ENCODE measurements around the gene NCF4. TPM values are rescaled to one million over a fixed set of nuclear protein-coding genes. Genes with fewer than 3 reads are reported as not detected.

NCF4 gene
- total and polyA plus RNA-seq, 2 donors from 2014 or later, result 4.7 to 19.4 TPM

DNA sequence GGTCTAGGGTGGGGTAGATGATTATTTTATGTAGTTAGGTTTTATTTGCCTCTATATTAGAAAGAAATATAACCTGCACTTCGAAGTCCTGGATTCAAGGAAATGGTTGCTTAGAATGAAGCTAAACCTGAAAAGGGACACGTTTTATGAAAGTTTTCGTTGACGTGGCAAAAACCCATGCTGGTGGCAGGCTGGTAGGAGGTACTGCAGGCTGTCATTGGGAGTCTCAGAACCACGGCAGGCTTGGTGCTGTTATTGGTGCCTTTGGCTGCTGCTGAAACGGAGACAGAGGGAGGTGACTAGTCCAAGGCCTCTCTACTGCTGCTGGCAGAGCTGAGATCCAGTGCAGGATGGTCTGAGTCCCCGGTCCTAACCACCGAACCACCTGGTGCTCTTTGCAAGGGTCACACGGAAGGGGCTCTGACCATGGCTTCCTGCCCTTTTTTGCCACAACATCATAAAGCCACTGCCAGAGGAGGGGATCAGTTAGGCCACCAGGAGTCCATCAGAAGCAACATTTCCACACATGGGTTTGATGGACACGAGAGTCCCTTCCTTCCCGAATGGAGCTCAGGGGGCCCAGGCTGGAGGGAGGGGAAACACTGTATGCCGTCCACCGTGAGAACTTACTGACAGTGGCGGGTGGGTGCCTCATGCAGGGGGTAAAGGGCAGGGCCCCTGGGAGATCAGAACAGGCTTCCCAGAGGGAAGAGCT, 66.1 kb downstream of the NCF4 start:
- H3K27me3 ChIP-seq (ENCODE audit: control insufficient read depth, insufficient read depth, low read length), result no peaks in the 10 kb centered on the region
- no peaks in the 10 kb centered on the region for H3K9me3 ChIP-seq (ENCODE audit: control insufficient read depth in 2 of 3, insufficient read depth in 1 of 3, low read length in 3 of 3)
- H3K36me3 ChIP-seq (ENCODE audit: control insufficient read depth in 2 of 3, insufficient read depth in 3 of 3, low read length in 3 of 3), result no peaks in the 10 kb centered on the region
- H3K9ac ChIP-seq (ENCODE audit: low read length in 3 of 3), result no peak overlapping the region
- H3K4me1 ChIP-seq (ENCODE audit: control insufficient read depth in 2 of 3, insufficient read depth in 2 of 3, low read depth in 1 of 3, low read length in 3 of 3), result no peaks in the 10 kb centered on the region
- TF ChIP-seq, protein P1, sequence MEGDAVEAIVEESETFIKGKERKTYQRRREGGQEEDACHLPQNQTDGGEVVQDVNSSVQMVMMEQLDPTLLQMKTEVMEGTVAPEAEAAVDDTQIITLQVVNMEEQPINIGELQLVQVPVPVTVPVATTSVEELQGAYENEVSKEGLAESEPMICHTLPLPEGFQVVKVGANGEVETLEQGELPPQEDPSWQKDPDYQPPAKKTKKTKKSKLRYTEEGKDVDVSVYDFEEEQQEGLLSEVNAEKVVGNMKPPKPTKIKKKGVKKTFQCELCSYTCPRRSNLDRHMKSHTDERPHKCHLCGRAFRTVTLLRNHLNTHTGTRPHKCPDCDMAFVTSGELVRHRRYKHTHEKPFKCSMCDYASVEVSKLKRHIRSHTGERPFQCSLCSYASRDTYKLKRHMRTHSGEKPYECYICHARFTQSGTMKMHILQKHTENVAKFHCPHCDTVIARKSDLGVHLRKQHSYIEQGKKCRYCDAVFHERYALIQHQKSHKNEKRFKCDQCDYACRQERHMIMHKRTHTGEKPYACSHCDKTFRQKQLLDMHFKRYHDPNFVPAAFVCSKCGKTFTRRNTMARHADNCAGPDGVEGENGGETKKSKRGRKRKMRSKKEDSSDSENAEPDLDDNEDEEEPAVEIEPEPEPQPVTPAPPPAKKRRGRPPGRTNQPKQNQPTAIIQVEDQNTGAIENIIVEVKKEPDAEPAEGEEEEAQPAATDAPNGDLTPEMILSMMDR (IDR thresholded peaks at IDR 0.05; ENCODE audit: borderline replicate concordance, extremely low read depth, insufficient read depth), result no peak
- no peak overlapping the region for H3K4me3 ChIP-seq (ENCODE audit: low read length in 3 of 3)
- FAIRE-seq (no peak), DNase-seq (peak in 1 of 5 donors; percentile 5)
- intact Hi-C loops (cut with DNase I), result no loop called here
- no peak overlapping the region for H3K27ac ChIP-seq (ENCODE audit: low read depth in 2 of 2, low read length in 2 of 2)

Other genes starting within 250 kb of the NCF4 start
- gene CACNG2, start 157.3 kb upstream of the NCF4 start, total RNA-seq, result not detected
- not detected for gene CACNG2, start 157.3 kb upstream of the NCF4 start, polyA plus RNA-seq (ENCODE audit: insufficient read depth, low read depth, low replicate concordance)
- 33.1 TPM for gene IFT27, start 84.9 kb upstream of the NCF4 start, total RNA-seq
- gene IFT27, start 84.9 kb upstream of the NCF4 start, polyA plus RNA-seq (ENCODE audit: insufficient read depth, low read depth, low replicate concordance), result 52.7 TPM
- gene PVALB, start 44.0 kb upstream of the NCF4 start, total RNA-seq, result 2.1 TPM
- 400 TPM for gene PVALB, start 44.0 kb upstream of the NCF4 start, polyA plus RNA-seq (ENCODE audit: insufficient read depth, low read depth, low replicate concordance)
- gene CSF2RB, start 52.6 kb downstream of the NCF4 start, total RNA-seq, result 11.4 TPM
- 1.0 TPM for gene CSF2RB, start 52.6 kb downstream of the NCF4 start, polyA plus RNA-seq (ENCODE audit: insufficient read depth, low read depth, low replicate concordance)
- 48.7 TPM for gene TST, start 158.4 kb downstream of the NCF4 start, total RNA-seq
- gene TST, start 158.4 kb downstream of the NCF4 start, polyA plus RNA-seq (ENCODE audit: insufficient read depth, low read depth, low replicate concordance), result 283 TPM
- gene MPST, start 158.7 kb downstream of the NCF4 start, total RNA-seq, result 44.4 TPM
- gene MPST, start 158.7 kb downstream of the NCF4 start, polyA plus RNA-seq (ENCODE audit: insufficient read depth, low read depth, low replicate concordance), result 167 TPM
- gene KCTD17, start 190.7 kb downstream of the NCF4 start, total RNA-seq, result 13.9 TPM
- gene KCTD17, start 190.7 kb downstream of the NCF4 start, polyA plus RNA-seq (ENCODE audit: insufficient read depth, low read depth, low replicate concordance), result 9.6 TPM
- 1.4 TPM for gene TMPRSS6, start 248.7 kb downstream of the NCF4 start, total RNA-seq
- gene TMPRSS6, start 248.7 kb downstream of the NCF4 start, polyA plus RNA-seq (ENCODE audit: insufficient read depth, low read depth, low replicate concordance), result not detected

All from kidney (tissue), 14 donors.